Amniotic stem cell (primary cell): ENCODE measurements around the gene ZNF426.

Experiments
- DNase-seq: peaks from one replicate; lab custom pipeline; 2025; lab: John Stamatoyannopoulos, UW

Gene ZNF426

GRCh38 chr19:9494096-9494495 is 44.3 kb downstream of the ZNF426 start:
- DNase-seq: no peak

GRCh38 chr19:9487016-9487415 is 51.4 kb downstream of the ZNF426 start:
- DNase-seq: no peak

GRCh38 chr19:9485140-9485539 is 53.3 kb downstream of the ZNF426 start:
- DNase-seq: no peak

- DNase-seq: no peak
Observed at GRCh38 chr19:9474975-9475374, 63.5 kb downstream of the ZNF426 start.
